Lung (tissue), 12 donors: Measurements from ENCODE around the gene KCNIP2. TPM values are rescaled to one million over a fixed set of nuclear protein-coding genes. Genes with fewer than 3 reads are reported as not detected.

ENCODE experiments used
- ATAC-seq: fragments of 200-7000 bp; cut with Tn5 transposase; one replicate; pipeline ENCODE4 v1.9.1; 2020; ENCODE audit warnings: moderate number of reproducible peaks; ENCODE audit not compliant: insufficient read depth, low FRiP score
- DNase-seq, 3 donors: peaks; one replicate each; pipeline ENCODE4 v3.0.0-alpha.2; 2013 to 2017
- H3K27ac ChIP-seq, 2 donors: one replicate each; pipeline ENCODE4 v1.5.1; 2013; ENCODE audit warnings: mild to moderate bottlenecking in 2 of 2, moderate library complexity in 2 of 2, control low read depth in 1 of 2, inconsistent platforms in 1 of 2, low read depth in 1 of 2, low read length in 1 of 2
- H3K27me3 ChIP-seq, 3 donors: one replicate each; pipeline ENCODE4 v1.5.1; 2013; ENCODE audit warnings: low read length in 2 of 3; ENCODE audit not compliant: control insufficient read depth in 3 of 3, insufficient read depth in 3 of 3
- H3K36me3 ChIP-seq, 4 donors: one replicate each; pipeline ENCODE4 v1.5.1; 2013; ENCODE audit warnings: low read length in 4 of 4, mild to moderate bottlenecking in 1 of 4, moderate library complexity in 1 of 4; ENCODE audit not compliant: control insufficient read depth in 4 of 4, insufficient read depth in 4 of 4
- H3K4me1 ChIP-seq, 5 donors: one replicate each; pipeline ENCODE4 v1.5.1; 2013; ENCODE audit warnings: low read length in 5 of 5, mild to moderate bottlenecking in 2 of 5, moderate library complexity in 1 of 5; ENCODE audit not compliant: control insufficient read depth in 5 of 5, insufficient read depth in 5 of 5
- H3K4me3 ChIP-seq: one replicate; pipeline ENCODE4 v1.5.1; 2013; ENCODE audit warnings: mild to moderate bottlenecking, control low read depth, moderate library complexity
- H3K9ac ChIP-seq, 2 donors: one replicate each; pipeline ENCODE4 v1.5.1; 2013; ENCODE audit warnings: low read length in 2 of 2, control low read depth in 1 of 2; ENCODE audit not compliant: insufficient read depth in 1 of 2
- H3K9me3 ChIP-seq, 4 donors: one replicate each; pipeline ENCODE4 v1.5.1; 2013; ENCODE audit warnings: low read length in 3 of 4, mild to moderate bottlenecking in 1 of 4, moderate library complexity in 1 of 4; ENCODE audit not compliant: control insufficient read depth in 4 of 4, insufficient read depth in 3 of 4
- CTCF ChIP-seq: IDR thresholded peaks from 2 replicates; pipeline ENCODE4 v1.5.1; 2012; ENCODE audit warnings: mild to moderate bottlenecking; ENCODE audit errors: control extremely low read depth, extremely low read depth
- WGBS, 2 donors: extraction: QIAGEN DNeasy Blood & Tissue Kit; methylation state at CpG; one replicate each; pipeline ENCODE4 v1.1.7; 2013; 5-methylcytosine and 5-hydroxymethylcytosine counted together
- polyA plus RNA-seq, 2 donors: library from polyadenylated mRNA; stranded (reverse); fragments of 200-250 nt; gene quantifications; one replicate each; pipeline ENCODE4 v1.2.1, GENCODE V29; 2013
- total RNA-seq, 2 donors: library from RNA; depleted of rRNA in 1 of 2; stranded (reverse); fragments of >200 nt in 1 of 2; gene quantifications; one replicate each; pipeline ENCODE4 v1.2.1, GENCODE V29; 2014 to 2021
- donor health status: control.
- donor health status: control.
- donor health status: Bipolar disorder and iron deficiency.
- donor health status: healthy.
- donor health status: DM: yes; HTN: yes; CAD: no.

The KCNIP2 gene
- total and polyA plus RNA-seq, 4 donors, result 0.37 to 3.1 (median 2.1) TPM

DNA sequence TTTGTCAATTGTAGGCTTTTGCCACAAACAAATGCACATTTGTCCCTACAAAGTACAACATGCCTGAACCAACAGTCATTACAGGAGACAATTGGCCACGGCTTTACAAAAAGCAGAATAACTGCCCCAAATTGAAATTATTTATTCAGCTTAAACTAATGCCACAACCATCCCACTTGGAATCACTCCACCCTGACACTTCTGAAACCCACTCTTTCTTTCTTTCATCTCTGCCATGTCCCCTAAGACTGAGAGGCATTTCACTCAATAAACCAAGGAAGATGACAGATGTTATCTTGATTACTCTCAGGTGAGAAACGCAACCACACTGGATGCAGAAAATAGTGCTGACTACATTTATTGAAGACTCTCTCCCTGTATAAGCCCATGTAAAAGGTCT, 57.8 kb downstream of the KCNIP2 start:
- H3K36me3 ChIP-seq, result peaks cover 19 to 44% (median 30%) of the 10 kb centered on the region in 4 donors
- TF ChIP-seq CTCF, result no peak
- 86 to 87% methylated on average over 2 of the region's 2 CpGs for WGBS, 2 donors
- H3K4me1 ChIP-seq, result peaks cover 3 to 17% (median 5%) of the 10 kb centered on the region in 5 donors
- H3K27ac ChIP-seq, result no peak overlapping the region
- no peak for DNase-seq
- no peak for ATAC-seq
- H3K9ac ChIP-seq, result no peak overlapping the region
- H3K9me3 ChIP-seq, result no peaks in the 10 kb centered on the region
- no peaks in the 10 kb centered on the region for H3K27me3 ChIP-seq
- H3K4me3 ChIP-seq, result no peak overlapping the region

DNA sequence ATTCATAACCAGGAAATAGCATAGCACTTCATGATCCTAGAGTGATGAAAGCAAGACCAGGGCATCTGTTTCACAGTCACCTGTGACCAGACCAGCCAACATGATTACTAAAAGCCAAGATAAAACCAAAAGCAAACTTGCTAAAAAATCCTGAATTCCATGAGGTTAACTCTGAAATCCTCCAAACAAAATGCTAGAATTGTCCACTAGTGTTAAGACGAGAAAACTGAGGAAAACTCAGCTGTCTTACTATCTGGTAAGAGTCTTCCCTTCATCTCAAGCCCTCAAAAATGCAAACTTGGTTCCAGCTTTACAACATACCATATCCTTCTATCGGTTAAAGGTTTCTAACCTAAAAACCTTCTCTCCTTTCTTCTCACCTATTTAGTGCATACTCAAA, 59.0 kb downstream of the KCNIP2 start:
- no peak for TF ChIP-seq CTCF

DNA sequence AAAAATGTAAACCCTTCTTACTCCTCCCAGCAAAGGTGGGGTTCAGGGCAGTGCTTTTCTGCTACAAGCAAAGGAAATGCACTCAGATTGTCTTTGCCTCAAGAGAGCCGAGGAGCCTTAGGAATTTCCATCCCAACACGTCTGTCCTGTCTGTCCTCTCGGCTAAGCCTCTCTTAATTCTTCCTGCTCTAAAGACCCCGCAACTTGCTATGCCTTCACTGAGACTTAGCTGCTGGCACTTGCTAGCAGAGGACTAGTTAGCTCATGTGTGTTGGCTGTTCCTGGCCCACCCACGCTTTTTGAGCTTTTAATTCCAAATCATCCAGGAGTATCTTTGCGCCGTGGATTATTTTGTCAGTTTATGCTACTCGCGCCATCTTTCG, 59.9 kb downstream of the KCNIP2 start:
- H3K9ac ChIP-seq, result peak overlapping the region in 1 of 2 donors; percentile 34

More for the DNA sequence above, 59.0 kb downstream of the KCNIP2 start:
- ATAC-seq (no peak), DNase-seq (no peak)
- Histone ChIP-seq H3K9me3 (no peaks in the 10 kb centered on the region), H3K27ac (no peak overlapping the region), H3K4me1 (peaks cover 3 to 24% (median 12%) of the 10 kb centered on the region in 5 donors), H3K27me3 (peaks cover 0 to 10% (median 5%) of the 10 kb centered on the region in 3 donors), H3K4me3 (no peak overlapping the region), H3K36me3 (peaks cover 14 to 39% (median 26%) of the 10 kb centered on the region in 4 donors), H3K9ac (no peak overlapping the region)
- WGBS, 2 donors, result 86 to 98% methylated on average over 2 of the region's 2 CpGs

More for the DNA sequence above, 59.9 kb downstream of the KCNIP2 start:
- Histone ChIP-seq H3K4me1 (peaks cover 3 to 33% (median 18%) of the 10 kb centered on the region in 5 donors), H3K9me3 (no peaks in the 10 kb centered on the region), H3K36me3 (peaks cover 13 to 34% (median 23%) of the 10 kb centered on the region in 4 donors), H3K27me3 (peaks cover 0 to 18% (median 11%) of the 10 kb centered on the region in 3 donors), H3K27ac (peak overlapping the region in 1 of 2 donors; percentile 39), H3K4me3 (no peak overlapping the region)
- no peak for ATAC-seq
- no peak for TF ChIP-seq CTCF
- WGBS, 2 donors, result 62 to 70% methylated on average over 10 of the region's 10 CpGs
- DNase-seq, result no peak
